H1 (cell line): ENCODE results near the gene ILK. TPM values are rescaled to one million over a fixed set of nuclear protein-coding genes. Genes with fewer than 3 reads are reported as not detected.

Experiments
- CTCF ChIA-PET: fragments of 300-600 bp; sonication (Branson Sonifier 250); formaldehyde crosslinking; loops from one replicate; lab custom pipeline; 2021; ENCODE audit not compliant: partially characterized antibody; lab: Charles Lee
- POLR2A ChIA-PET: fragments of 300-600 bp; sonication (Branson Sonifier 250); formaldehyde crosslinking; loops from one replicate; lab custom pipeline; 2021; ENCODE audit warnings: inconsistent platforms; ENCODE audit not compliant: partially characterized antibody; lab: Charles Lee
- DNase-seq, 2 experiments: peaks; one replicate each; pipeline versions ENCODE4 v3.0.0 to v3.0.0-alpha.2; 2010 to 2022; ENCODE audit warnings: low spot score in 2 of 2, low read depth in 1 of 2, mixed read lengths in 1 of 2
- FAIRE-seq: peaks from 2 replicates; lab custom pipeline; 2011; peaks lifted over from hg19 to GRCh38; lab: Jason Lieb, UNC
- H2AFZ ChIP-seq: 2 replicates; pipeline ENCODE4 v1.8.1; 2012; ENCODE audit warnings: low read length, inconsistent platforms
- H2AK5ac ChIP-seq: 2 replicates; pipeline ENCODE4 v1.6.1; 2013; ENCODE audit warnings: low read depth, low read length
- H2BK120ac ChIP-seq: replicated peaks from 2 replicates; pipeline ENCODE3; 2013; ENCODE audit warnings: low read depth, low read length, inconsistent platforms
- H2BK12ac ChIP-seq: 2 replicates; pipeline ENCODE4 v1.6.1; 2013; ENCODE audit warnings: low read depth, low read length
- H2BK15ac ChIP-seq: 2 replicates; pipeline ENCODE4 v1.6.1; 2013; ENCODE audit warnings: low read length
- H2BK20ac ChIP-seq: 2 replicates; pipeline ENCODE4 v1.6.1; 2013; ENCODE audit warnings: low read length
- H2BK5ac ChIP-seq: 2 replicates; pipeline ENCODE4 v1.6.1; 2013; ENCODE audit warnings: low read depth, low read length
- H3K14ac ChIP-seq: 2 replicates; pipeline ENCODE4 v1.6.1; 2013; ENCODE audit warnings: inconsistent platforms; ENCODE audit not compliant: insufficient read length
- H3K18ac ChIP-seq: 2 replicates; pipeline ENCODE4 v1.6.1; 2013; ENCODE audit warnings: low read length; ENCODE audit errors: extremely low read depth
- H3K23ac ChIP-seq: 2 replicates; pipeline ENCODE4 v1.6.1; 2013; ENCODE audit warnings: inconsistent platforms; ENCODE audit not compliant: insufficient read length
- H3K23me2 ChIP-seq: 2 replicates; pipeline ENCODE4 v1.6.1; 2013; ENCODE audit warnings: low read depth, low read length
- H3K27ac ChIP-seq: 2 replicates; pipeline ENCODE4 v1.6.1; 2011; ENCODE audit warnings: low read depth, low read length, inconsistent platforms
- H3K27me3 ChIP-seq, 4 experiments: replicated peaks in 1 of 4; 1 replicate in 1 of 4; 2 replicates in 3 of 4; pipeline versions ENCODE4 v1.6.1 to v1.8.1; 2011 to 2013; ENCODE audit warnings: low read length in 3 of 4, mild to moderate bottlenecking in 3 of 4, inconsistent platforms in 2 of 4, mixed read lengths in 2 of 4, moderate library complexity in 1 of 4; ENCODE audit not compliant: control insufficient read depth in 3 of 4, insufficient read depth in 3 of 4; ENCODE audit errors: extremely low read depth in 1 of 4
- H3K36me3 ChIP-seq, 4 experiments: 2 replicates each; pipeline versions ENCODE4 v1.6.1 to v1.8.1; 2011 to 2013; ENCODE audit warnings: mild to moderate bottlenecking in 4 of 4, low read length in 3 of 4, moderate library complexity in 2 of 4, control low read depth in 1 of 4, inconsistent platforms in 1 of 4; ENCODE audit not compliant: insufficient read depth in 4 of 4, control insufficient read depth in 2 of 4
- H3K4ac ChIP-seq: replicated peaks from 2 replicates; pipeline ENCODE3; 2013; ENCODE audit warnings: low read length, low read depth, mixed read lengths, inconsistent platforms; ENCODE audit not compliant: insufficient read length
- H3K4me1 ChIP-seq, 4 experiments: replicated peaks in 1 of 4; 1 replicate in 1 of 4; 2 replicates in 3 of 4; pipeline versions ENCODE4 v1.6.1 to v1.8.1; 2011 to 2013; ENCODE audit warnings: low read length in 3 of 4, inconsistent platforms in 2 of 4, mixed read lengths in 1 of 4; ENCODE audit not compliant: insufficient read depth in 4 of 4, control insufficient read depth in 3 of 4
- H3K4me2 ChIP-seq, 2 experiments: 2 replicates each; pipeline versions ENCODE4 v1.6.1 to v1.8.1; 2011 to 2013; ENCODE audit warnings: low read depth in 2 of 2, low read length in 2 of 2, control low read depth in 1 of 2, inconsistent platforms in 1 of 2, mild to moderate bottlenecking in 1 of 2; ENCODE audit not compliant: insufficient read depth in 1 of 2
- H3K4me3 ChIP-seq, 4 experiments: fragments of 200-600, 300-600 bp in 1 of 4; sonication (generic), shearing (Covaris generic), sonication (Bioruptor Twin) in 1 of 4; 2 replicates each; pipeline versions ENCODE4 v1.5.1 to v1.8.1; 2011 to 2016; ENCODE audit warnings: low read length in 4 of 4, low read depth in 3 of 4, control low read depth in 2 of 4, inconsistent platforms in 2 of 4, mild to moderate bottlenecking in 2 of 4, mixed read lengths in 1 of 4, moderate library complexity in 1 of 4; ENCODE audit not compliant: insufficient read depth in 2 of 4; ENCODE audit errors: extremely low read depth in 1 of 4
- H3K56ac ChIP-seq: replicated peaks from 2 replicates; pipeline ENCODE3; 2013; ENCODE audit warnings: low read depth, mild to moderate bottlenecking, mixed read lengths, low read length, inconsistent platforms; ENCODE audit not compliant: insufficient read length
- H3K79me1 ChIP-seq: 2 replicates; pipeline ENCODE4 v1.6.1; 2013; ENCODE audit warnings: low read depth, low read length, control low read depth
- H3K79me2 ChIP-seq, 2 experiments: 2 replicates each; pipeline versions ENCODE4 v1.6.1 to v1.8.1; 2012 to 2013; ENCODE audit warnings: low read length in 2 of 2, mild to moderate bottlenecking in 2 of 2, inconsistent platforms in 1 of 2; ENCODE audit not compliant: insufficient read depth in 2 of 2, control insufficient read depth in 1 of 2
- H3K9ac ChIP-seq, 4 experiments: replicated peaks in 1 of 4; 1 replicate in 1 of 4; 2 replicates in 3 of 4; pipeline versions ENCODE4 v1.6.1 to v1.8.1; 2011 to 2013; ENCODE audit warnings: low read depth in 3 of 4, low read length in 3 of 4, control low read depth in 2 of 4, mild to moderate bottlenecking in 2 of 4, moderate library complexity in 2 of 4, inconsistent platforms in 1 of 4; ENCODE audit errors: extremely low read depth in 1 of 4
- H3K9me3 ChIP-seq, 2 experiments: 2 replicates each; pipeline versions ENCODE4 v1.6.1 to v1.8.1; 2012 to 2013; ENCODE audit warnings: mild to moderate bottlenecking in 2 of 2, moderate library complexity in 2 of 2, control low read depth in 1 of 2, inconsistent platforms in 1 of 2, low read depth in 1 of 2, low read length in 1 of 2, mixed read lengths in 1 of 2; ENCODE audit not compliant: insufficient read depth in 2 of 2
- H4K20me1 ChIP-seq, 2 experiments: replicated peaks in 1 of 2; 2 replicates each; pipeline versions ENCODE3 to v1.8.1; 2011 to 2013; ENCODE audit warnings: inconsistent platforms in 2 of 2, low read length in 2 of 2, mild to moderate bottlenecking in 1 of 2; ENCODE audit not compliant: insufficient read depth in 2 of 2, control insufficient read depth in 1 of 2
- H4K5ac ChIP-seq: 2 replicates; pipeline ENCODE4 v1.6.1; 2013; ENCODE audit warnings: low read length, low read depth, mixed read lengths, inconsistent platforms; ENCODE audit not compliant: insufficient read length
- H4K8ac ChIP-seq: 2 replicates; pipeline ENCODE4 v1.8.0; 2013; ENCODE audit warnings: mild to moderate bottlenecking, moderate library complexity, low read length, inconsistent platforms; ENCODE audit not compliant: insufficient read depth; ENCODE audit errors: extremely low read depth
- H4K91ac ChIP-seq: replicated peaks from 2 replicates; pipeline ENCODE3; 2013; ENCODE audit warnings: low read length, mixed read lengths, inconsistent platforms; ENCODE audit not compliant: insufficient read length
- BACH1 ChIP-seq: IDR thresholded peaks from 2 replicates; pipeline ENCODE4 v1.6.1; 2012; ENCODE audit warnings: low read length, improper control_type of control experiment
- CHD1 ChIP-seq: IDR thresholded peaks from 2 replicates; pipeline ENCODE4 v1.6.1; 2012; ENCODE audit warnings: low read depth, low read length, improper control_type of control experiment
- EZH2 ChIP-seq: fragments of 200-600 bp; sonication (generic); IDR thresholded peaks from 2 replicates; pipeline ENCODE4 v1.7.1; 2012; ENCODE audit warnings: low read depth, mild to moderate bottlenecking, moderate library complexity, low read length, inconsistent platforms; ENCODE audit not compliant: severe bottlenecking
- HDAC2 ChIP-seq, 2 experiments: fragments of 300-600 bp in 1 of 2; sonication (generic) in 1 of 2; IDR thresholded peaks; 2 replicates each; pipeline ENCODE4 v1.6.1; 2011 to 2012; ENCODE audit warnings: low read depth in 2 of 2, low read length in 2 of 2, mild to moderate bottlenecking in 2 of 2, moderate library complexity in 2 of 2, borderline replicate concordance in 1 of 2, inconsistent platforms in 1 of 2
- POLR2A ChIP-seq, 2 experiments: IDR thresholded peaks; 1 replicate in 1 of 2; 2 replicates in 1 of 2; pipeline ENCODE4 v1.6.1; 2011; ENCODE audit warnings: low read depth in 2 of 2, low read length in 2 of 2, mild to moderate bottlenecking in 2 of 2; ENCODE audit errors: control extremely low read depth in 1 of 2
- RAD21 ChIP-seq, 2 experiments: IDR thresholded peaks in 1 of 2; conservative IDR thresholded peaks in 1 of 2; 2 replicates each; pipeline ENCODE4 v1.6.1; 2011; ENCODE audit warnings: low read depth in 2 of 2, low read length in 2 of 2, improper control_type of control experiment in 1 of 2, inconsistent platforms in 1 of 2, mild to moderate bottlenecking in 1 of 2, moderate library complexity in 1 of 2
- RXRA ChIP-seq: IDR thresholded peaks from 2 replicates; pipeline ENCODE4 v1.6.1; 2011; ENCODE audit warnings: low read depth, mild to moderate bottlenecking, low read length, moderate library complexity; ENCODE audit not compliant: insufficient read depth
- SAP30 ChIP-seq: fragments of 300-600 bp; sonication (generic); IDR thresholded peaks from 2 replicates; pipeline ENCODE4 v1.7.1; 2012; ENCODE audit warnings: low read length, moderate library complexity, mild to moderate bottlenecking, inconsistent platforms; ENCODE audit not compliant: insufficient read depth, insufficient replicate concordance
- SIX5 ChIP-seq: IDR thresholded peaks from 2 replicates; pipeline ENCODE4 v1.6.1; 2011; ENCODE audit warnings: mild to moderate bottlenecking, low read depth, low read length
- TAF7 ChIP-seq: optimal IDR thresholded peaks from 2 replicates; pipeline ENCODE3; 2011; ENCODE audit warnings: low read depth, mild to moderate bottlenecking, inconsistent platforms, low read length, moderate library complexity, borderline replicate concordance
- YY1 ChIP-seq: IDR thresholded peaks from 2 replicates; pipeline ENCODE4 v1.6.1; 2011; ENCODE audit warnings: low read depth, mild to moderate bottlenecking, low read length
- ZNF274 ChIP-seq: IDR thresholded peaks from 2 replicates; pipeline ENCODE4 v1.7.0; 2012; ENCODE audit warnings: low read length, borderline replicate concordance; ENCODE audit errors: extremely low read depth
- WGBS, 2 experiments: shearing (Covaris generic) in 1 of 2; methylation state at CpG; one replicate each; pipeline versions ENCODE4 v1.1.6 to v1.1.7; 2013 to 2015; ENCODE audit warnings: low lambda C conversion rate in 2 of 2, mixed read lengths in 2 of 2, inconsistent platforms in 1 of 2, low coverage in 1 of 2, missing lambda C conversion rate in 1 of 2; ENCODE audit not compliant: insufficient replicate concordance in 2 of 2, insufficient coverage in 1 of 2, insufficient read length in 1 of 2; ENCODE audit errors: extremely low coverage in 1 of 2, missing lambda C conversion rate in 1 of 2; 5-methylcytosine and 5-hydroxymethylcytosine counted together
- polyA plus RNA-seq, 7 experiments: library from polyadenylated mRNA; depleted of rRNA in 3 of 7; stranded (reverse) in 5 of 7; unstranded in 2 of 7; fragments of >200 nt in 5 of 7; fragments of 200-250 nt in 2 of 7; gene quantifications; 1 replicate in 5 of 7; 2 replicates in 1 of 7; 4 replicates in 1 of 7; pipeline versions ENCODE4 v1.2.1 to v1.2.3, GENCODE V29; 2011 to 2013; ENCODE audit warnings: missing spikeins in 2 of 7, mixed read lengths in 2 of 7
- total RNA-seq: library from RNA; stranded (reverse); fragmentation: NEBNext Ultra II Directional; extraction: Animal tissue kit (Norgen Biotek cat#: 25700); gene quantifications from 2 replicates; pipeline ENCODE4 v1.2.1, GENCODE V29; 2021
- TF ChIP-seq, protein P1 (sequence below): IDR thresholded peaks from 2 replicates; pipeline ENCODE4 v1.6.1; 2012; ENCODE audit warnings: inconsistent platforms

The ILK gene
- total and polyA plus RNA-seq, 2 of the 8 experiments (the other 6 are each of a cell fraction or from before 2014, with no cell fraction given): 91.4 to 132 TPM

DNA sequence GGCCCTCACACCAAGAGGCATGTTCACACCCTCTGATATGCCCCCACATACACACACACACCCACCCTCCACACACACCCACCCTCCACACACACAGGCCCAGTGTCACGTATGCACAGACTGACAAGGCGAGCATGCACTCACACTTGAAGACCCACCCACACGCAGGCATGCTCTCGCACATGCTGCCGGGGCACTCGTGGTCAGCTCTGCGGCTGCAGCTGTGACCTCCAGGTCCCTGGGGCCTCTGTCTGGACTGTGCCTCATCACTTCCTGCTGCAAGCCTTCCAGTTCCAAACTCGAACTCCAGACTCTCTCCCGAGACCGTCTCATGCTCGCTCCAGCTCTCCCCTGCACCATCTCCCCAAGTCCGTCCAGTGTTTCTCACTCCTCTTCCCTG is 42.5 kb downstream of the ILK start:
- ChIA-PET CTCF (interaction anchor here (0.7 kb wide), 1 partner anchor 22 kb away, joined by 3 read pairs; no protein-coding TSS in a partner anchor), POLR2A (interaction anchor here (0.7 to 1.5 kb wide), 5 partner anchors 10 to 42 kb away, joined by 3 to 6 read pairs (median 4); partner anchors contain the start of gene DCHS1)
- Histone ChIP-seq H3K27me3 (no peaks in the 10 kb centered on the region; a peak in 1 of 7 replicates), H3K27ac (no peak overlapping the region), H3K23ac (no peak overlapping the region), H2BK15ac (peak overlapping the region; percentile 88; the same call in 1 of the 2 replicates), H3K4me3 (no peak overlapping the region), H3K36me3 (no peaks in the 10 kb centered on the region), H4K8ac (no peak overlapping the region; the same call in 1 of the 2 replicates), H3K4ac (no peak overlapping the region), H3K23me2 (no peaks in the 10 kb centered on the region), H3K56ac (no peak overlapping the region), H3K79me2 (no peaks in the 10 kb centered on the region), H2BK20ac (0 out of 2 replicates have a peak overlapping the region, but pooled peaks have one; percentile 97), H2BK5ac (peak overlapping the region; percentile 66; the same call in 1 of the 2 replicates), H2AFZ (no peak overlapping the region), H3K9ac (no peak overlapping the region), H2BK120ac (no peak overlapping the region), H2BK12ac (peak overlapping the region; percentile 13; the same call in 1 of the 2 replicates), H4K5ac (no peak overlapping the region), H3K4me1 (peaks cover 3 to 10% (median 5%) of the 10 kb centered on the region in 4 experiments; a peak in 6 of 7 replicates), H3K14ac (no peak overlapping the region), H4K20me1 (no peaks in the 10 kb centered on the region), H4K91ac (peak overlapping the region; percentile 44), H3K9me3 (no peaks in the 10 kb centered on the region), H3K18ac (peak overlapping the region; percentile 60; the same call in 1 of the 2 replicates), H3K4me2 (no peak overlapping the region), H2AK5ac (no peak overlapping the region; the same call in 1 of the 2 replicates), H3K79me1 (no peaks in the 10 kb centered on the region)
- FAIRE-seq (no peak), DNase-seq (no peak)
- 92% methylated on average over 12 of the region's 12 CpGs; no CpG with 5 or more reads in 1 of the 2 experiments for WGBS, 2 experiments
- TF ChIP-seq TAF7: no peak
- no peak for TF ChIP-seq ZNF274
- no peak for TF ChIP-seq POLR2A (IDR thresholded peaks at IDR 0.05; ENCODE audit: control extremely low read depth in 1 of 2, low read depth in 2 of 2, low read length in 2 of 2)
- TF ChIP-seq EZH2: no peak
- no peak for TF ChIP-seq HDAC2 (IDR thresholded peaks at IDR 0.05; ENCODE audit: borderline replicate concordance in 1 of 2, low read depth in 2 of 2, low read length in 2 of 2)
- TF ChIP-seq BACH1: no peak
- no peak for TF ChIP-seq RAD21 (IDR thresholded peaks at IDR 0.05 in 1 of 2, conservative IDR thresholded peaks at IDR 0.05 in 1 of 2; ENCODE audit: low read depth in 2 of 2, low read length in 2 of 2)
- TF ChIP-seq CHD1: no peak
- TF ChIP-seq SAP30: no peak
- no peak for TF ChIP-seq RXRA
- TF ChIP-seq, protein P1, sequence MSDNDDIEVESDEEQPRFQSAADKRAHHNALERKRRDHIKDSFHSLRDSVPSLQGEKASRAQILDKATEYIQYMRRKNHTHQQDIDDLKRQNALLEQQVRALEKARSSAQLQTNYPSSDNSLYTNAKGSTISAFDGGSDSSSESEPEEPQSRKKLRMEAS: no peak
- TF ChIP-seq SIX5: no peak
- TF ChIP-seq YY1: no peak
